Erythroblast (primary cell): Measurements from ENCODE around the gene LIPG.

Experiments
- GATA1 ChIP-seq: IDR thresholded peaks from 2 replicates; pipeline ENCODE4 v1.6.1; 2011; ENCODE audit warnings: low read depth, mild to moderate bottlenecking, control low read depth, low read length, moderate library complexity
- POLR2A ChIP-seq: IDR thresholded peaks from 2 replicates; pipeline ENCODE4 v1.6.1; 2011; ENCODE audit warnings: mild to moderate bottlenecking, low read length

DNA sequence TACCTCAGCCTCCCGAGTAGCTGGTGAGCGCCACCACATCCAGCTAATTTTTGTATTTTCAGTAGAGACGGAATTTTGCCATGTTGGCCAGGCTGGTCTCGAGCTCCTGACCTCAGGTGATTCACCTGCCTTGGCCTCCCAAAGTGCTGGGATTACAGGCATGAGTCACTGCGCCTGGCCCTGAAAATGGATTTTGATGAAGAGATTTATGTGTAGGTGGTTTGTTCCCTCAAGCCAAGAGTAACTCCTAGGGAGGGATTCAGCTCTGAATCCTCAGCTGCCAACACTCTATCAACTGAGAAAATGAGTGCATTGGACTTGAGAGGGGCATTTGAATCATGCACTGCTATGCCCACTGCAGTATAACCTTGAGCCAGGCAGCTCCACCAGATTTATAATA lies 17.5 kb upstream of the LIPG start:
- TF ChIP-seq POLR2A (no peak), GATA1 (no peak)
